CD4-positive, alpha-beta T cell treated with Interleukin-17A for 4 hours (primary cell): Measurements from ENCODE around the gene LINC00632.
"Not testable (repeated sequence)": the region's sequence is repeated elsewhere in the genome, so short reads cannot be mapped to it uniquely, and the experiment has no call there.

Experiments
- DNase-seq: peaks from one replicate; pipeline ENCODE4 v3.0.0-alpha.2; 2020; ENCODE audit warnings: mixed read lengths

The LINC00632 gene

GRCh38 chrX:140709421-140709846 is at the start of gene LINC00632:
LINC00632 (plus strand) TSS chrX:140709759.
- no peak for DNase-seq

GRCh38 chrX:140661643-140662042 is 47.9 kb upstream of the LINC00632 start:
- no peak for DNase-seq

GRCh38 chrX:140664939-140665338 is 44.6 kb upstream of the LINC00632 start:
- no peak for DNase-seq

- no peak for DNase-seq
Measured at GRCh38 chrX:140672840-140673731, 36.5 kb upstream of the LINC00632 start.

GRCh38 chrX:140687706-140688105 is 21.9 kb upstream of the LINC00632 start:
- DNase-seq, result no peak

- DNase-seq, result not testable (repeated sequence)
Measured at GRCh38 chrX:140691596-140691995, 18.0 kb upstream of the LINC00632 start.

- no peak for DNase-seq
Measured at GRCh38 chrX:140697618-140698017, 11.9 kb upstream of the LINC00632 start.

GRCh38 chrX:140701480-140701879 is 8.1 kb upstream of the LINC00632 start:
- DNase-seq, result no peak

GRCh38 chrX:140710710-140711109 is 1.2 kb downstream of the LINC00632 start:
- DNase-seq, result no peak

GRCh38 chrX:140711894-140712293 is 2.3 kb downstream of the LINC00632 start:
- DNase-seq, result no peak

- peak; percentile 29 for DNase-seq
Measured at GRCh38 chrX:140712413-140713173, 3.0 kb downstream of the LINC00632 start.

- no peak for DNase-seq
Measured at GRCh38 chrX:140713174-140713539, 3.6 kb downstream of the LINC00632 start.

GRCh38 chrX:140715787-140716186 is 6.2 kb downstream of the LINC00632 start:
- DNase-seq, result no peak

- no peak for DNase-seq
Measured at GRCh38 chrX:140723121-140723715, 13.7 kb downstream of the LINC00632 start.

GRCh38 chrX:140724309-140724708 is 14.8 kb downstream of the LINC00632 start:
- no peak for DNase-seq

GRCh38 chrX:140724736-140725135 is 15.2 kb downstream of the LINC00632 start:
- DNase-seq, result no peak

- no peak for DNase-seq
Measured at GRCh38 chrX:140725500-140725899, 15.9 kb downstream of the LINC00632 start.

GRCh38 chrX:140733766-140734342 is 24.3 kb downstream of the LINC00632 start:
- peak; percentile 25 for DNase-seq

GRCh38 chrX:140744085-140744484 is 34.5 kb downstream of the LINC00632 start:
- peak; percentile 12 for DNase-seq

- DNase-seq, result no peak
Measured at GRCh38 chrX:140756941-140757340, 47.4 kb downstream of the LINC00632 start.

GRCh38 chrX:140762061-140762460 is 52.5 kb downstream of the LINC00632 start:
- peak; percentile 41 for DNase-seq

- DNase-seq, result peak; percentile 7
Measured at GRCh38 chrX:140764401-140764919, 54.9 kb downstream of the LINC00632 start.
